ENCODE measurements around the gene NIBAN1. TPM values are rescaled to one million over a fixed set of nuclear protein-coding genes. Genes with fewer than 3 reads are reported as not detected.

The NIBAN1 gene
- total and polyA plus RNA-seq, 2 of the 8 experiments (the other 6 are each of a cell fraction or from before 2014, with no cell fraction given) = 5.7 to 15.2 TPM

GRCh38 chr1:184965944-184966860, 8.1 kb downstream of the NIBAN1 start:
- no peaks in the 10 kb centered on the region for H3K9me3 ChIP-seq (ENCODE audit: insufficient read depth in 2 of 2, low read depth in 1 of 2, low read length in 1 of 2)
- H3K4ac ChIP-seq (replicated peaks; ENCODE audit: insufficient read length, low read depth, low read length) = no peak overlapping the region
- H2BK5ac ChIP-seq (ENCODE audit: low read depth, low read length) = no peak overlapping the region
- H3K79me2 ChIP-seq (ENCODE audit: control insufficient read depth in 1 of 2, insufficient read depth in 2 of 2, low read length in 2 of 2) = peaks cover 0 to 5% of the 10 kb centered on the region in 2 experiments; a peak in 1 of 4 replicates
- DNase-seq (ENCODE audit: low read depth in 1 of 2, low spot score in 2 of 2) (no peak), FAIRE-seq (no peak)
- no peaks in the 10 kb centered on the region; the same call in 1 of the 2 replicates for H3K79me1 ChIP-seq (ENCODE audit: low read depth, low read length)
- no peak overlapping the region for H2BK120ac ChIP-seq (replicated peaks; ENCODE audit: low read depth, low read length)
- no peak overlapping the region for H2AFZ ChIP-seq (ENCODE audit: low read length)
- no peak overlapping the region for H3K56ac ChIP-seq (replicated peaks; ENCODE audit: insufficient read length, low read depth, low read length)
- no peak overlapping the region for H4K5ac ChIP-seq (ENCODE audit: insufficient read length, low read depth, low read length)
- peaks cover 0 to 1% (median 0%) of the 10 kb centered on the region in 4 experiments; a peak in 1 of 7 replicates for H3K27me3 ChIP-seq (replicated peaks in 1 of 4; ENCODE audit: control insufficient read depth in 3 of 4, extremely low read depth in 1 of 4, insufficient read depth in 3 of 4, low read length in 3 of 4)
- H3K36me3 ChIP-seq (ENCODE audit: control insufficient read depth in 2 of 4, insufficient read depth in 4 of 4, low read length in 3 of 4) = no peaks in the 10 kb centered on the region
- H4K20me1 ChIP-seq (replicated peaks in 1 of 2; ENCODE audit: control insufficient read depth in 1 of 2, insufficient read depth in 2 of 2, low read length in 2 of 2) = no peaks in the 10 kb centered on the region
- ChIA-PET CTCF (ENCODE audit: partially characterized antibody) (interaction anchor here (0.6 to 1.4 kb wide), 4 partner anchors 8 to 204 kb away, joined by 3 read pairs; no protein-coding TSS in a partner anchor), POLR2A (ENCODE audit: partially characterized antibody) (interaction anchor here (0.9 to 2.0 kb wide), 2 partner anchors 8 to 9 kb away, joined by 3 to 6 read pairs; partner anchors contain the start of gene NIBAN1)
- H3K9ac ChIP-seq (replicated peaks in 1 of 4; ENCODE audit: extremely low read depth in 1 of 4, low read depth in 3 of 4, low read length in 3 of 4) = no peak overlapping the region
- no peak overlapping the region for H3K27ac ChIP-seq (ENCODE audit: low read depth, low read length)
- no peaks in the 10 kb centered on the region for H3K23me2 ChIP-seq (ENCODE audit: low read depth, low read length)
- H2BK20ac ChIP-seq (ENCODE audit: low read length) = no peak overlapping the region
- WGBS, 2 experiments (ENCODE audit: extremely low coverage in 1 of 2, insufficient coverage in 1 of 2, insufficient read length in 1 of 2, insufficient replicate concordance in 2 of 2, low coverage in 1 of 2, low lambda C conversion rate in 2 of 2, missing lambda C conversion rate in 1 of 2) = 71% methylated on average over 4 of the region's 4 CpGs; no CpG with 5 or more reads in 1 of the 2 experiments
- H3K23ac ChIP-seq (ENCODE audit: insufficient read length) = no peak overlapping the region
- H3K4me2 ChIP-seq (ENCODE audit: insufficient read depth in 1 of 2, low read depth in 2 of 2, low read length in 2 of 2) = no peak overlapping the region
- no peak overlapping the region for H4K91ac ChIP-seq (replicated peaks; ENCODE audit: insufficient read length, low read length)
- no peak overlapping the region for H3K14ac ChIP-seq (ENCODE audit: insufficient read length)
- no peak overlapping the region for H3K4me3 ChIP-seq (ENCODE audit: extremely low read depth in 1 of 4, insufficient read depth in 2 of 4, low read depth in 3 of 4, low read length in 4 of 4)
- H3K4me1 ChIP-seq (replicated peaks in 1 of 4; ENCODE audit: control insufficient read depth in 3 of 4, insufficient read depth in 4 of 4, low read length in 3 of 4) = peaks cover 0 to 2% (median 0%) of the 10 kb centered on the region in 4 experiments; a peak in 1 of 7 replicates
- no peak overlapping the region for H2BK15ac ChIP-seq (ENCODE audit: low read length)
- H3K18ac ChIP-seq (ENCODE audit: extremely low read depth, low read length) = no peak overlapping the region
- no peak overlapping the region for H4K8ac ChIP-seq (ENCODE audit: extremely low read depth, insufficient read depth, low read length)
- H2AK5ac ChIP-seq (ENCODE audit: low read depth, low read length) = no peak overlapping the region
- no peak overlapping the region for H2BK12ac ChIP-seq (ENCODE audit: low read depth, low read length)
- TF ChIP-seq ZNF274 (IDR thresholded peaks at IDR 0.05; ENCODE audit: borderline replicate concordance, extremely low read depth, low read length) = no peak
- no peak for TF ChIP-seq EZH2 (IDR thresholded peaks at IDR 0.05; ENCODE audit: low read depth, low read length, severe bottlenecking)
- TF ChIP-seq E2F6 (IDR thresholded peaks at IDR 0.05) = no peak
- TF ChIP-seq PHF8 (conservative IDR thresholded peaks at IDR 0.05; ENCODE audit: low read depth, low read length) = no peak
- no peak for TF ChIP-seq SUZ12 (IDR thresholded peaks at IDR 0.05; ENCODE audit: low read length)
- no peak for TF ChIP-seq CBX8 (IDR thresholded peaks at IDR 0.05; ENCODE audit: borderline replicate concordance, low read depth, low read length)
- TF ChIP-seq TEAD4 (IDR thresholded peaks at IDR 0.05; ENCODE audit: low read depth, low read length) = no peak
- TF ChIP-seq KDM4A (IDR thresholded peaks at IDR 0.05; ENCODE audit: low read depth, low read length, severe bottlenecking) = no peak
- TF ChIP-seq NANOG (IDR thresholded peaks at IDR 0.05; ENCODE audit: insufficient read depth, low read depth, low read length, poor library complexity, severe bottlenecking) = no peak
- TF ChIP-seq CHD2 (IDR thresholded peaks at IDR 0.05; ENCODE audit: low read length) = no peak
